Limb (tissue), 2 donors: Measurements from ENCODE around the gene ARID1B.

ENCODE experiments used
- DNase-seq, 2 donors: peaks; one replicate each; pipeline ENCODE4 v3.0.0-alpha.2; 2016; ENCODE audit errors: extremely low spot score in 2 of 2

ARID1B gene

GRCh38 chr6:157148391-157149323, 371.5 kb downstream of the ARID1B start:
- DNase-seq = peak in 1 of 2 donors; percentile 74

- DNase-seq = no peak
Observed at GRCh38 chr6:157150076-157150475, 372.9 kb downstream of the ARID1B start.

- no peak for DNase-seq
Observed at GRCh38 chr6:157151029-157151428, 373.9 kb downstream of the ARID1B start.

- DNase-seq = no peak
Observed at GRCh38 chr6:157151989-157152388, 374.8 kb downstream of the ARID1B start.

- no peak for DNase-seq
Observed at GRCh38 chr6:157152556-157152955, 375.4 kb downstream of the ARID1B start.

- no peak for DNase-seq
Observed at GRCh38 chr6:157155804-157156203, 378.6 kb downstream of the ARID1B start.

- no peak for DNase-seq
Observed at GRCh38 chr6:157157258-157157657, 380.1 kb downstream of the ARID1B start.

GRCh38 chr6:157158456-157158855, 381.3 kb downstream of the ARID1B start:
- DNase-seq = no peak

- no peak for DNase-seq
Observed at GRCh38 chr6:157158897-157159296, 381.7 kb downstream of the ARID1B start.

- no peak for DNase-seq
Observed at GRCh38 chr6:157159348-157159747, 382.2 kb downstream of the ARID1B start.

GRCh38 chr6:157161912-157162311, 384.7 kb downstream of the ARID1B start:
- DNase-seq = no peak

- DNase-seq = no peak
Observed at GRCh38 chr6:157162766-157163433, 385.7 kb downstream of the ARID1B start.

- DNase-seq = no peak
Observed at GRCh38 chr6:157163434-157164159, 386.4 kb downstream of the ARID1B start.

- no peak for DNase-seq
Observed at GRCh38 chr6:157164972-157165371, 387.8 kb downstream of the ARID1B start.

GRCh38 chr6:157166784-157167183, 389.6 kb downstream of the ARID1B start:
- DNase-seq = no peak

- no peak for DNase-seq
Observed at GRCh38 chr6:157167837-157168236, 390.7 kb downstream of the ARID1B start.

- DNase-seq = no peak
Observed at GRCh38 chr6:157168471-157168870, 391.3 kb downstream of the ARID1B start.

GRCh38 chr6:157169226-157169625, 392.0 kb downstream of the ARID1B start:
- DNase-seq = no peak

- no peak for DNase-seq
Observed at GRCh38 chr6:157169656-157170055, 392.5 kb downstream of the ARID1B start.

GRCh38 chr6:157170535-157170934, 393.4 kb downstream of the ARID1B start:
- DNase-seq = no peak

- no peak for DNase-seq
Observed at GRCh38 chr6:157171801-157172200, 394.6 kb downstream of the ARID1B start.

GRCh38 chr6:157172231-157172701, 395.1 kb downstream of the ARID1B start:
- DNase-seq = no peak
